PC-9 (cell line): ENCODE data around the gene SYNDIG1L.

ENCODE experiments used
- CTCF ChIP-seq: fragments of 200-600 bp; sonication (generic); conservative IDR thresholded peaks from 2 replicates; pipeline ENCODE4 v1.6.1; 2017; ENCODE audit warnings: mixed run types, antibody characterized with exemption, mild to moderate bottlenecking, moderate library complexity
- EZH2 ChIP-seq: fragments of 200-600 bp; sonication (generic); IDR thresholded peaks from 2 replicates; pipeline ENCODE4 v1.8.0; 2017; ENCODE audit warnings: antibody characterized with exemption, low read depth

DNA sequence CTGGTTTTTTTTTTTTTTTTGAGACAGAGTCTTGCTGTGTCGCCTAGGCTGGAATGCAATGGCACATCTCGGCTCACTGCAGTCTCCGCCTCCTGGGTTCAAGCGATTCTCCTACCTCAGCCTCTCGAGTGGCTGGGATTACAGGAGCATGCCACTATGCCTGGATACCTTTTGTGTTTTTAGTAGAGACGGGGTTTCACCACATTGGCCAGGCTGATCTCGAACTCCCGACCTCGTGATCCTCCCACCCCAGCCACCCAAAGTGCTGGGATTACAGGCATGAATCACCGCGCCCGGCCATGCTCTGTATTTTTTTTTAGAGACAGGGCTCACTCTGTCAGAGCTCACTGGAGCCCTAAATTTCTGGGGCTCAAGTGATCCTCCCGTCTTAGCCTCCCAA lies 45.2 kb downstream of the SYNDIG1L start:
- TF ChIP-seq CTCF (no peak), EZH2 (no peak)
